Ammon's horn (tissue), 1 donor: ENCODE data around the gene PFN2.
"Not testable (repeated sequence)": the region's sequence is repeated elsewhere in the genome, so short reads cannot be mapped to it uniquely, and the experiment has no call there.

Experiments used
- DNase-seq: peaks from one replicate; pipeline ENCODE4 v3.0.0-alpha.2; 2016; ENCODE audit warnings: low spot score

Gene PFN2

DNA sequence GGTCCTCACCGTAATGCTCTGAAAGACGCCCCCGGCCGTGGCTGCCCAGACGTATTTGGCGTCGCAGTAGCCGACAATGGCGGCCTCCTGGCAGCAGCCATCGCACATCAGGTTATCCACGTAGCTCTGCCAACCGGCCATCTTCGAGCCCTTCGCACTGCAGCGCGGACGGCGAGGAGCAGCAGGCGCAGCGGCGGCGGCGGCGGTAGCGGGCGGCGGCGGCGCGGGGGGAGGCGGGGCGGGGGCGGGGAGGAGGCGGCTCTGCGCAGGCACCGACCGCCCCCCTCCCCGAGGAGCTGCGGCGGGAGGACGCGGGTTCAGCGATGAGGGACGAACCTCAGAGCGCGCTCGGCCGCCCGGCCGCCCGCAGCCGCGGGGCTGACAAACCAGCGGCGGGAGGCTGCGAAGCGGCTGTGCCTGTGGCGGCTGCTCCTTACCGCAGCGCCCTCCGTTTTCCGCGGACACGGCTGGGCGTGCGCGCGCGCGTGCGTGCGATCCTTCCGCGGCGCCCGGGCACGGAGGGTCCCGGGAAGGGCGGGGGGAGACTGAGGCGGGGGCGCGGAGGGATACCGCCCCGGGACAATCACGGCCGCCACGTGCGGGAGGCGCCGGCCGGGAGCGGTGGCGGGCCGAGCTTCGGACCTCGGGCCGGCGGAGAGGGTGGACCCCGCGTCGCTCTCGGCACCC lies at the start of gene PFN2:
TSS of gene PFN2 (minus strand) at position 180 of the 687 bp plus-strand sequence. CDS start at position 141, 39 bp downstream.
- DNase-seq = peak; percentile 69

- DNase-seq = peak; percentile 56
Observed at GRCh38 chr3:150015901-150016300, 45.2 kb upstream of the PFN2 start.

DNA sequence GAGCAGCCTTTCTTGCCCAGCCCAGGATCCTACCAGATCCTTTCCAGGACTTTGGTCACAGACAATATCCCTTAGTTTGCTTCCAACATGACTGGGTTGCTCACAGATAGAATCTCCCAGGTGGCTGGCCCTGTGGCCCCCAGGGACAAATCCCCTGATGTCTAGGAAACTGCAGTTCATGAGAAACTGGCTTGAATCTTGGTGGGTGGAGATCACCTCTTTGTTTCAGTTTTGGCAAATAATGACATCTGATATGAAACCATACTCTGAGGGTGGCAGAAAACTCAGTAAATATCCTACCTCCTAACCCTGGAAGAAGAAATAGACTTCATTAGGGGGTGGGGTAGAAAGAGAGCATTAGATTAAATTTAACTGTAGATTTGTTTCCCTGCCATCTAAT lies 44.1 kb upstream of the PFN2 start:
- no peak for DNase-seq

DNA sequence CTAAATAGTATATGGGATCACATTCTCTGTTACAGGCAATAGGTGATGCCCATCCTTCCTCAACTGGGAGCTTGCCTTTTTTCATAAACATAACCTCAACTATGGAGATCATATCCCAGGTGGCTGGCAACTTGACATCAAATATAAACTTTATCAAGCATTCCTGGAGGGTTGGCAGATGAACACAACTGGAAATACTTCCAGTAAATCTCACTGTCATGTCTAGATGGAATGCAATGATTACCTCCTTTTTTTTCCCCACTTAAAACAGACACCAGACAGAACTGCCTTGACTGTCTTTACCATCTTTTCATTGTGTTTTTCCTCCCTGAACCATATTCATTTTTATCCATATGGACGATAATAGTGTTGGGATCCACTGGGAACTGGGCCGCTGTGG lies 43.1 kb upstream of the PFN2 start:
- DNase-seq = no peak

DNA sequence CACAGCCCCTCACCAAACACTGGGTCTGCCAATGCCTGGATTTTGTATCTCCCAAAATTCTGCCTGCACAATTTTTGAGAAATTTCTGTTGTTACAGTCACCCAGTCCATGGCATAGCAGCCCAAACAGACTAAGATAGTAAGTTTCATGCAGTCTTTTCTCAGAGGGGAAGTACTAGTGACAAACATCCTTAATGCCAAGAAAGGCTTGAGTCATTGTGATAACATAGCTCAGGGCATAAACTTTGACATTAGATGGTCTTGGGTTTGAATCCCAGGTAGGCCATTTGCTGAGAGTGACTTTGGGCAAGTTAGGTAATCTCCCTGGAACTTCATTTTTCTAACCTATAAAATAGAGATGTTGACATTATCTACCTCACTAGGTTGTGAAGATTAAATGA lies 36.1 kb upstream of the PFN2 start:
- DNase-seq = no peak

DNA sequence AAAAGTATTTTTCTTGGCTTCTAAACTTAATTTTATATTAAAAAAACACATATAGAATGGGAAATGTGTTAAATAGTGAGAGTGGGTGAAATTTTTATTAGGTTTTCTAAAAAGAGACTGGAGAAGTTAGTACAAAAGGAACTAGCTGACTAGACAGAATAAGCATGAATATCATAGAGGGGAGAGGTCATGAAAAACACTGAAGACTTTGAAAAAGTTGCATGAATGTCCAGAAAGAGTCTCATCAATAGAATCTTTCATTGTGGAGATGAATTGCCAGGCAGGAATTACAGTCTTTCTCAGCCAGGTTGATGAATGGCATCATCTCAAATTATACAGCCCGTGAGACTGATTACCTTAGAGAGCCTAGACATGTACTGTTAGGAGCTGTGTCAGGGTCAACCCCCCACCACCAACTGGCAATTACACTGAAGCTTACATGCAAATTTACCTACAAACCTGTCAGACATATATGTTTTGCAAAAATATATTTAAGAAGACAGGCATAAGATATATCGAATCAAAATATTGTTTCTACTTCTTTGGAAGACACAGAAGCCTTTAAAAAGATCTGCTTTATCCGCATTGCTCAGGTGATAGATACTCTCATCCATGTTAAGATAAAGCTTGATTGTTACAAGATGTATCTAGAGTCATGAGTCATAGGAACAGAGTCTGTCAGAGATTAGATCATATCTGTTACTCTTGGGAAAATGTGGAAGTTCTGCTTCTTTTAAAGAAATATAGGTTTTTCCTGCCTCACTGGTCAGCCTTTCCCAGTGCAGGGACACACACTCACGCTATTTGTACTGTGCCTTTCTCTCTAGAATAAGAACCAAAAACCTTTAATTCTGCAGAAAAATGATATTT lies 34.8 kb upstream of the PFN2 start:
- DNase-seq = no peak

DNA sequence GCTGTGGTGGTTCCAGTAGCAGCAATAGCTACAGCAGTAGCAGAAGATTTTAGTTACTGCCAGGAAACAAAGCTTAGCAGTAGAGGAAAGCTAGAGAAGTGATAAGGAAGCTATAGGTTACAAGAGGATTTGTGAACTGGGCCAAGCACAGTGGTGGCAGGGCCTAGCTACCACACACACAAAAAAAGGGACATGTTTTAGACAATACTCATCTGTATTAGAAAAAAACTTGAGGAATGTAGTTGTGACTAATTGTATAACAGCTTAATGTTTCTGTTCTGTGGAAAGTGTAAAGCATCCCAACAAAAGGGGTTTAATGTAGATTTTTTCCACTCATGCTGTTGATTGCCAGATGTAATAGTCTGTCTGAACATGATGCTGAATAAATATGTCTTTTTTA lies 29.9 kb upstream of the PFN2 start:
- DNase-seq = no peak

GRCh38 chr3:149999421-149999820 lies 28.7 kb upstream of the PFN2 start:
- DNase-seq = no peak

- no peak for DNase-seq
Observed at GRCh38 chr3:149998946-149999345, 28.3 kb upstream of the PFN2 start.

DNA sequence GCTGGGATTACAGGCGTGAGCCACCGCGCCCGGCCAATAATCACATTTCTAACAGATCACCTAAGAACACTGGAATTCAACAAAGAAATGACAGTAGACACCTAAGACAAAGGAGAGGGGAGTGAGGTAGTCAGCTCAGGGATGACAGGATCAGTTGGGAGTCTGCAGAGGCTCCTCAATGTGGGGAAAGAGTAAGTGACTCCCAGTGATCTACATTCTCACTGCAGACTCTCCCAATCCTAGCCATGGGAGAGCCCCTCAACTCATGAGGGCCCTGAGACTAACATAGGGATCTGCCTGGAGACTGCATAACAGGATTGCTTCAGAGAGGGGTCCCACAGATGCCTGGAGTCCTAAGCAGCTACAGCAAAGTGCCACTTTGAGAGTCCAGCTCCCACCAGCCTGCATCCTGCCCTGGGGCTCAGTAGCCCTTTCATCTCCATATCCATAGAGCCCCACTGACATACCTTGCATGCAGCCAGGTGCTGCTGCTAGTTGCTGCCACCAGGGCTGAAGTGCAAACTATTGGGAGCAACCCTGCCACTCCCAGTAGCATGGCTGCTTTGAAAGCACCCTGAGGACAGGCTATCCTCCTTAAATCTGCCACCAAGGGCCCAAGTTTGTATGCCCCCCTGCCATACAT lies 21.8 kb upstream of the PFN2 start:
- DNase-seq = no peak

- DNase-seq = no peak
Observed at GRCh38 chr3:149990423-149990948, 19.8 kb upstream of the PFN2 start.

DNA sequence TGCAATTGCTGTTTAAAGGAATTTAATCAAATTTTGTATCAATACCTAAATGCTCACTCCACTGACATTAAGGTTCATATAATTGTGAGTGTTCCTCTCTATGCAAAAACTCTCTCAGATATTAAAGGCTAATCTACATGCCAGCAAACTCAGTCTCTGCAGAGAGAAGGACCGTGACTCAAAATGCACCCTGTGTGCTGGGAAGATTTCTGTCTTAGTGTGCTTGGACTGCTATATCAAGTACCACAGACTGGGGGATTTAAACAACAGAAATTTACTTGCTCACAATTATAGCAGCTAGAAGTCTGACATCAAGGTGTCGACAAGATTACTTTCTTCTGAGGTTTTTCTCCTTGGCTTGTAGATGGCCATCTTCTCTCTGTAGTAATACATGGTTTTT lies 18.6 kb upstream of the PFN2 start:
- no peak for DNase-seq

DNA sequence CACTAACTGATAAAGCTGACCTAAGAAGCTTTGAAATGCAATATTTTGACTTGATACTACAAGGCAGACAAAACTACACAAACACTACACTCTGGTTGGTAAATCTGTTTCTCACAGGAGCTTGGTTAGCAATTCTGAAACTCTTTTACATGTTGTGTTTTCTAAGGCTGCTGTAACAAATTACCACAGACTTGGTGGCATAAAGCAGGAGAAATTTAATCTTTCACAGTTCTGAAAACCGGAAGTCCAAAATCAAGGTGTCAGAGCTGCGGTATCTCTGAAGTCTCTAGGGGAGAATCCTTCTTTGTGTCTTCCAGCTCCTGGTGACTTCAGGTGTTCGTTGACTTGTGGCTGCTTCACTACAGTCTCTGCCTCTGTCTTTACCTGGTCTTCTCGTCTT lies 12.9 kb upstream of the PFN2 start:
- DNase-seq = no peak

- DNase-seq = not testable (repeated sequence)
Observed at GRCh38 chr3:149983053-149983452, 12.4 kb upstream of the PFN2 start.

- DNase-seq = not testable (repeated sequence)
Observed at GRCh38 chr3:149981979-149982378, 11.3 kb upstream of the PFN2 start.

- DNase-seq = no peak
Observed at GRCh38 chr3:149977386-149977785, 6.7 kb upstream of the PFN2 start.

- DNase-seq = no peak
Observed at GRCh38 chr3:149975919-149976318, 5.2 kb upstream of the PFN2 start.

GRCh38 chr3:149971403-149972075 lies 844 bp upstream of the PFN2 start:
- peak; percentile 65 for DNase-seq

DNA sequence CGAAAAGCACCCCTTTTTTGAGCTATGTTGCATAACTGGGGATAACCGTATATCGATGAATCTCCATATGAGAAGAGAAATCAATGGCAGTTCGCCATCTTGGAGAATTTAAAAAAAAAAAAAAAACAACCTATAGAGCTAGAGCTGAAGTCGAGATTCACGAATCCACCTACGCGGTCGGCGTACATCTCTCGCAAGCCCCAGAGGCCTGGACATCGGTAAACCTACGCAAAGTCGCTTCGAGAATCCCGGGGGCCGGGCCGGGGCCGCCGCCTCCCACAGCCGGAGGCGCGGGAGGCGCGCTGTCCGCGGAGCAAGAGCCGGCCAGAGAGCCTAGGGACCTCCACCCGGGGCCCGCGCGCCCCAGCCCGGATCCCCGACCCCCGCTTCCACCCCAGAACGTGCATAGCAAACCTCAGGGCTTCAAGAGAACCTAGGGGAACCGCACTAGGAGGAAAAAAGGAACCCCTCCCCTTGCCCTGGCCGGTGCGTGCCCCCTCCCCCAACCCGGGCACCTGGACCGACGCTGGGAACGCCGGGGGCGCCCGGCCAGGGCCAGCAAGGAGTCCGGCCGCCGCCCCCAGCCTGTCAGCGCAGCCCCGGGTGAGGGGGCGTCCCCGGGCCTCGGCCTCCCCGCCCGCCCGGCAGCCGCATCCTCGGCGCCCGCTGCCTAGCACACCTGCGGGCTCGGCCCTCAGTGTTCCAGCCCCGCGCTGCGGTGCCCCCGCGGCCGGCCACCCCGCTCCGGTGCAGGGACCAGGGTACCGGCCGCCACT lies 567 bp downstream of the PFN2 start:
- DNase-seq = peak; percentile 75

DNA sequence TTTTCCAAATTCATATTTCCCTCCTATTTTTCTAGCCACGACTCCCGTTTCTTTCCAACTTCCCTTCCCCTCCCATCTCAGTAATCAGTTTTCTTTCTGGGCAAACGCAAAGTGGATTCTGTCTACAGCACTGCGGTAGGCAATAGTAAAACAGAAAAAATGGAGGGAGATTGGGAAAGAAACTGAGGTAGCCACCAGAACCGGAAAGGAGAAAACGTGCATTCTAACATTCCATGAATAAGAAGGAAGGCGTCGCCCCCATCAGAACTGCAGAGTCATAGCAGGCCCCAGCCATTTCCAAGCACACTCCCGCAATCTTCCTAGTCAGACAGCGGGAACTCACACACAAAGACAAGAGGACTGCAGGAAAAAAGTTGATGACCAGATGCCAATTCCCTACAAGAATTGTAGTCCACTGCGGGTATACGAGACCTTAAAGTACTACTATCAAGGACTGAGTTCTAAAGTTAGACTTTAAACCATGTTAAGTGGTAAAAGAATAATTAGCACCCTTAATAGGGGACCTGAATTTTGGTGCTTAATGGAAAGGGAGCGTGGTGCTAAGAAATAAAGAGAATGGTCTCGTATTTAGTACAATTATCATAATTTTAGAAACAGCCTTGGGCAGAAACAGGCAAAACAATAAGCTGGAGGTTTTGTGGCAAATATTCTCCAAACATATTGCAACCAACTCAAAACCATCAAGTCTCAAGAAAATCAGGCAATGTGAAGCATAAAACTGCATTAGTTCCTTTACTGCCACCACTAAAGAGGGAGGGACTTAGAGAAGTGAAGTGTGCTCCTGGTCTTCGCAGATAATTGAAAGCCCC lies 1.4 kb downstream of the PFN2 start:
- DNase-seq = peak; percentile 82
